LNCAP (cell line): ENCODE data around the gene PRCP.

ENCODE experiments used
- CTCF ChIP-seq: fragments of 450-650 bp; IDR thresholded peaks from 2 replicates; pipeline ENCODE4 v1.5.1; 2017; ENCODE audit warnings: mild to moderate bottlenecking

PRCP gene

GRCh38 chr11:82900277-82901164 is at the start of gene PRCP:
Gene PRCP, minus strand, starts transcription at chr11:82900430. Its CDS starts 28 bp downstream, at chr11:82900402.
- TF ChIP-seq CTCF, result no peak

GRCh38 chr11:82949352-82949751 is 49.1 kb upstream of the PRCP start:
- no peak for TF ChIP-seq CTCF

GRCh38 chr11:82945682-82946081 is 45.5 kb upstream of the PRCP start:
- TF ChIP-seq CTCF, result no peak

GRCh38 chr11:82944198-82944597 is 44.0 kb upstream of the PRCP start:
- no peak for TF ChIP-seq CTCF

- TF ChIP-seq CTCF, result no peak
Measured at GRCh38 chr11:82942376-82942775, 42.1 kb upstream of the PRCP start.

GRCh38 chr11:82939456-82939855 is 39.2 kb upstream of the PRCP start:
- TF ChIP-seq CTCF, result no peak

GRCh38 chr11:82937554-82937953 is 37.3 kb upstream of the PRCP start:
- TF ChIP-seq CTCF, result no peak
